Measurements from ENCODE around the gene PLD6.

PLD6 gene

DNA sequence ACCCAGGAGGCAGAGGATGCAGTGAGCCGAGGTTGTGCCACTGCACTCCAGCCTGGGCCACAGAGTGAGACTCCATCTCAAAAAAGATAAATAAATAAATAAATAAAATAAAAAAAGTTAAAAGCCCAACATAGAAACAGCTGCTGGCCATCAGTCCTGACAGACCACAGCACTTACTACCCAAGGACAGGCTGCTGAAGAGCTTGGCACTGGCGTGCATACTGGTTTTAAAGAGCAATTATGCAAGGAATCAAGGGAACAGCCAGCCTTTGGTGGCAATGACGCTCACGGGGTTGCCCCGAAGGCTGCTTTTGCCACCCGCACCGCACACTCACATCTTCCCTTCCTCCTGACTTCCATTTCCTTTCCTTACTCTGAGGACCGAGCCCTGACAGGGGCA, 4.2 kb downstream of the PLD6 start:
- TF ChIP-seq, protein P1, sequence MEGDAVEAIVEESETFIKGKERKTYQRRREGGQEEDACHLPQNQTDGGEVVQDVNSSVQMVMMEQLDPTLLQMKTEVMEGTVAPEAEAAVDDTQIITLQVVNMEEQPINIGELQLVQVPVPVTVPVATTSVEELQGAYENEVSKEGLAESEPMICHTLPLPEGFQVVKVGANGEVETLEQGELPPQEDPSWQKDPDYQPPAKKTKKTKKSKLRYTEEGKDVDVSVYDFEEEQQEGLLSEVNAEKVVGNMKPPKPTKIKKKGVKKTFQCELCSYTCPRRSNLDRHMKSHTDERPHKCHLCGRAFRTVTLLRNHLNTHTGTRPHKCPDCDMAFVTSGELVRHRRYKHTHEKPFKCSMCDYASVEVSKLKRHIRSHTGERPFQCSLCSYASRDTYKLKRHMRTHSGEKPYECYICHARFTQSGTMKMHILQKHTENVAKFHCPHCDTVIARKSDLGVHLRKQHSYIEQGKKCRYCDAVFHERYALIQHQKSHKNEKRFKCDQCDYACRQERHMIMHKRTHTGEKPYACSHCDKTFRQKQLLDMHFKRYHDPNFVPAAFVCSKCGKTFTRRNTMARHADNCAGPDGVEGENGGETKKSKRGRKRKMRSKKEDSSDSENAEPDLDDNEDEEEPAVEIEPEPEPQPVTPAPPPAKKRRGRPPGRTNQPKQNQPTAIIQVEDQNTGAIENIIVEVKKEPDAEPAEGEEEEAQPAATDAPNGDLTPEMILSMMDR (IDR thresholded peaks at IDR 0.05; ENCODE audit: poor library complexity, severe bottlenecking): no peak
- no peak overlapping the region for H3K27ac ChIP-seq (ENCODE audit: poor library complexity, severe bottlenecking)
- ATAC-seq (ENCODE audit: low read depth): no peak

DNA sequence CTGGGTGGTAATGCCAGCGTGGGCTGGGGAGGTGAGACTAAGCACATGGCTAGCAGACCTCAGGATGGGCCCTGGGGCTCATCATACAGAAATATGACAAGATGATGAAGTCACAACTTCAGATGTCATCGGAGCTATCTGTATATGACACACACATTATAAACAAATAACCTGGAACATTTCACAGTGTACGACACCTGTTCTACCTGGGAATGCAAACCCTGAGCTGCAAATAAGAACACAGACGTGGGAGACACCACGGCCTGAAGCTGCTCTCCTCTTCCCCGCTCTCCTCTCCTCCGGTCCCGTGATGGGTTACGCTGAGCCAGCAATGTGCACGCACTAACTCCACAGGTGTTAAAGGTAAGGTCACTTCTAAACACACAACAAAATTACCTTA, 4.9 kb downstream of the PLD6 start:
- H3K27ac ChIP-seq (ENCODE audit: poor library complexity, severe bottlenecking): no peak overlapping the region
- H3K36me3 ChIP-seq (ENCODE audit: low read depth): no peaks in the 10 kb centered on the region; the same call in 1 of the 2 replicates
- H3K4me3 ChIP-seq (ENCODE audit: severe bottlenecking): no peak overlapping the region
- no peaks in the 10 kb centered on the region for H3K4me1 ChIP-seq (ENCODE audit: insufficient read depth, poor library complexity, severe bottlenecking)
- H3K9me3 ChIP-seq (ENCODE audit: severe bottlenecking): no peaks in the 10 kb centered on the region
- no peak for ATAC-seq (ENCODE audit: low read depth)
- TF ChIP-seq, protein P1 (IDR thresholded peaks at IDR 0.05; ENCODE audit: poor library complexity, severe bottlenecking): no peak
- no peak for DNase-seq (ENCODE audit: low spot score)
- no peaks in the 10 kb centered on the region for H3K27me3 ChIP-seq (ENCODE audit: insufficient read depth, poor library complexity, severe bottlenecking)

More for the DNA sequence above, 4.2 kb downstream of the PLD6 start:
- Histone ChIP-seq H3K36me3 (ENCODE audit: low read depth) (no peaks in the 10 kb centered on the region; the same call in 1 of the 2 replicates), H3K4me1 (ENCODE audit: insufficient read depth, poor library complexity, severe bottlenecking) (no peaks in the 10 kb centered on the region), H3K9me3 (ENCODE audit: severe bottlenecking) (no peaks in the 10 kb centered on the region), H3K27me3 (ENCODE audit: insufficient read depth, poor library complexity, severe bottlenecking) (no peaks in the 10 kb centered on the region), H3K4me3 (ENCODE audit: severe bottlenecking) (no peak overlapping the region)
- DNase-seq (ENCODE audit: low spot score): no peak

DNA sequence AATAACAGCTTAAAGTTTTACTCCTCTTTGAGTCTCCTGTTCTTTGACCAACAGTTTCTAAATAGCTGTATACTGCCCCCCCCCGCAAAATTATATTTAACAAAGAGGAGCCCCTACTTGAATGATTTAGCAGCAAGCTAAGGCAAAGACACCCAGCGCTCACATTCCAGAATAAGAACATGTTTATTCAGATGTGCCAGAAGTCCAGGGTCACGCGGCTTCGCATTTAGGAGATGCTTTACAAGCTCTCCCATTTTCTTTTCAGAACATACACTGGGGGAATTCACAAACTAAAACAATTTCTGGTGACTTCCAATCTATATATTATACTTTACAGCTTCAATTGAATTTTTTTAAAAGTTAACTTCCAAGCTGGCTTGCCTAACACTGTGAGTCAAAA, 5.3 kb downstream of the PLD6 start:
- DNase-seq (ENCODE audit: low spot score): no peak

DNA sequence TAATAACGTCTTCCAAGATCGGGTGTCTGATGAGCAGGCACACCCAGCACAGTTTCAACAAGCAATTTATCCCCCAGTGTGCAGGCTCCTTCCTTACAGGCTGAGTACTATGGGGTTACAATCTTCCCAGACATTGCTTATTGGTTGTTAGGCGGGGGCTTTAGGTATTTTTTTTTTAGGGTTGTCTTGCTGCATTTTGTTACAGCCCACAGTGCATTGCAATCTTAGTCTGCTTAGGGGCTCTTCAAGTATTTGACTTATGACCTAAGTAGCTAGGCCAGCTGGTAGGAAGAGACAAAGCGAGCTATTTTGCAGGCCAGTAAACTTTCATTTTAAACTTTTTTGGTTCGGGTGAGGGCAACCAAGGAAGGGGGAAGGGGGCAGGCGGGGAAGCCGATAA, 5.8 kb downstream of the PLD6 start:
- H3K36me3 ChIP-seq (ENCODE audit: low read depth): no peaks in the 10 kb centered on the region; the same call in 1 of the 2 replicates
- H3K9me3 ChIP-seq (ENCODE audit: severe bottlenecking): no peaks in the 10 kb centered on the region
- DNase-seq (ENCODE audit: low spot score) (no peak), ATAC-seq (ENCODE audit: low read depth) (no peak)
- no peak overlapping the region for H3K4me3 ChIP-seq (ENCODE audit: severe bottlenecking)
- no peak overlapping the region for H3K27ac ChIP-seq (ENCODE audit: poor library complexity, severe bottlenecking)
- no peaks in the 10 kb centered on the region for H3K4me1 ChIP-seq (ENCODE audit: insufficient read depth, poor library complexity, severe bottlenecking)
- H3K27me3 ChIP-seq (ENCODE audit: insufficient read depth, poor library complexity, severe bottlenecking): no peaks in the 10 kb centered on the region
- TF ChIP-seq, protein P1 (IDR thresholded peaks at IDR 0.05; ENCODE audit: poor library complexity, severe bottlenecking): no peak

More for the DNA sequence above, 5.3 kb downstream of the PLD6 start:
- H3K9me3 ChIP-seq (ENCODE audit: severe bottlenecking): no peaks in the 10 kb centered on the region
- TF ChIP-seq, protein P1 (IDR thresholded peaks at IDR 0.05; ENCODE audit: poor library complexity, severe bottlenecking): no peak
- H3K36me3 ChIP-seq (ENCODE audit: low read depth): no peaks in the 10 kb centered on the region; the same call in 1 of the 2 replicates
- H3K27ac ChIP-seq (ENCODE audit: poor library complexity, severe bottlenecking): no peak overlapping the region
- no peaks in the 10 kb centered on the region for H3K4me1 ChIP-seq (ENCODE audit: insufficient read depth, poor library complexity, severe bottlenecking)
- ATAC-seq (ENCODE audit: low read depth): no peak
- H3K4me3 ChIP-seq (ENCODE audit: severe bottlenecking): no peak overlapping the region
- no peaks in the 10 kb centered on the region for H3K27me3 ChIP-seq (ENCODE audit: insufficient read depth, poor library complexity, severe bottlenecking)

DNA sequence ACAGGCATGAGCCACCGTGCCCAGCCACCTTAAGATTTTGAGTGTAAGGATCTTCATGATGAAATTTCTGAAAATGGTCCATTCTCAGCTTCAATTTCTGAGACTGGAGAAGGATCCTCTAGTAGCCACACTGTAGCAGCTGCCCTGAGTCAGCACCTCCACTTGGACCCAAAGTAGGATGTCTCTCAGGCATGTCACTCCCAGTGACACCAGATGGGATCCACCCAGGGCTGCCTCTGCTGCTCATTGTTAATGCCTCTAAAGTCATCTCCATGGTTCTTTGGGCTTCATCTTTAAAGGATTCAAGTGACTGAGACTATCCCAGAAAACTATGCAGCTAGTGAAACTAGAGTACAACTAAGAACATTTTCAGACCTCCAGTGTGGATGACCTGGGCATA, 7.9 kb downstream of the PLD6 start:
- Histone ChIP-seq H3K4me1 (ENCODE audit: insufficient read depth, poor library complexity, severe bottlenecking) (no peaks in the 10 kb centered on the region), H3K36me3 (ENCODE audit: low read depth) (no peaks in the 10 kb centered on the region; the same call in 1 of the 2 replicates), H3K27me3 (ENCODE audit: insufficient read depth, poor library complexity, severe bottlenecking) (no peaks in the 10 kb centered on the region), H3K9me3 (ENCODE audit: severe bottlenecking) (no peaks in the 10 kb centered on the region), H3K4me3 (ENCODE audit: severe bottlenecking) (no peak overlapping the region), H3K27ac (ENCODE audit: poor library complexity, severe bottlenecking) (no peak overlapping the region)
- no peak for DNase-seq (ENCODE audit: low spot score)
- no peak for ATAC-seq (ENCODE audit: low read depth)
- TF ChIP-seq, protein P1 (IDR thresholded peaks at IDR 0.05; ENCODE audit: poor library complexity, severe bottlenecking): no peak
